Activated CD8-positive, alpha-beta memory T cell treated with anti-CD3 and anti-CD28 coated beads, Interleukin-2, amount 50 U/mL, for 4 hours (primary cell): ENCODE measurements around the gene PITX1.
"Not testable (repeated sequence)": the region's sequence is repeated elsewhere in the genome, so short reads cannot be mapped to it uniquely, and the experiment has no call there.

Source experiments
- DNase-seq: peaks from one replicate; pipeline ENCODE4 v3.0.0-alpha.2; 2020

PITX1 gene

GRCh38 chr5:135008981-135009735 lies 24.9 kb downstream of the PITX1 start:
- no peak for DNase-seq

GRCh38 chr5:135008556-135008955 lies 25.5 kb downstream of the PITX1 start:
- DNase-seq, result no peak

DNA sequence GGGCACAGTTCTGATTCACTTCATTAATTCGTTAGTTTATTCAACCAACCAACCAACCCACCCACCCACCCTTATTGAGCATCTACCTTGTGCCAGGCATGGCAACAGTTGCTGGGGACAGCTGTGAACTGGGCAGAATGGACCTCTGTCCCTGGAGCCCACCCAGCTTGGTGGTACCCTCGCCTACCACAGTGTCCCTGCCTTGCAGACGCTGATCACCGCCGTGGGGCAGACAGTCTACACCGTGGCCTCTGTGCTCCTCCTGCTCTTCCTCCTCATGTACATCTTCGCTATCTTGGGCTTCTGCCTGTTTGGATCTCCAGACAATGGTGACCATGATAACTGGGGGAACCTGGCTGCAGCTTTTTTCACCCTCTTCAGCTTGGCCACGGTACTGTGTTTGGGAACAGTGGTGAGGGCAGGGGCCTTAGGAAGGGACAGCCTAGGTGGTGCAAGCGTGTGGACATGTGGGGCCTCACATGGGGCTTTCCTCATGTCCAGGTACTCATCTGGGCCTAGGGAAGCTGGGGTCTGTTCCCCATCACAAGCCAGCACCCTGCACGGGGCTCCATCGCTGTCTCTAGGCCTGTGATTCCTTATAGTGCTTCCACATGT lies 26.2 kb downstream of the PITX1 start:
- no peak for DNase-seq

DNA sequence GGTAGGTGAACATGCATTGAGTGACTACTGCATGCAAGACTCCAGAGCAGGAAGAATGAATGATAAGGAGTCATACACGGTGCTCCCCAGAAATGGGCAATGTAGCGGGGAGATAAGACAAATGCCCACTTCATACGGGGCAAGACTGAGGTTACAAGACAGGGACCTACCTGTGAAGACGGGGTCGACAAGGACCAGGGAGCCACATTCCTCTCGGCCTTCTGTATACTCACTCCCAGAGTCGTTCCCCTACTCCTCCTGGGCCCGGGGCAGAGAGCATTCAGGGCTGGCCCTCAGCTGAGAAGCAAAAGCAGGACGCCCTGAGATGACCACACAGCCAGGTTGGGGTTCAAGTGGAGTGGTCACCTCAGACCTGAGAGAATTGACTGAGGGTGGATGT lies 26.7 kb downstream of the PITX1 start:
- no peak for DNase-seq

DNA sequence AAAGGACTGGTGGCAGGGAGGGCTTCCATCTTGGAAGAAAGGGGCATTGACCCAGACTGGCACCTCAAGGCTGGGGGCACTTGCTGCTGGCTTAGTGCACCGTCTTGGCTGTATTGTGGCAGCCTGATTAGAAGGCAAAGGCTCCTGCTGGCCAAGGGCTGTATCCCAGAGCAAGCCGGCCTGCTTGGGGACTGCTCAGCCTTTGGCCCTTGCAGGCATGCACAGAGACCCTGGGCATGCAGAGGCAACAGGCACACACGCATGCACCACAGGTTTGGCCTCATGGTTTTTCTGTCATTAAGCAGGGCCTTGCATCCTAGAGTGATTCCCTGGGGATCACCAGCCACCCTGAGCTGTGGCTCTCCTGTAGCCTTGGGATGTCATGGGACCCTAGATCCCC lies 29.0 kb downstream of the PITX1 start:
- no peak for DNase-seq

DNA sequence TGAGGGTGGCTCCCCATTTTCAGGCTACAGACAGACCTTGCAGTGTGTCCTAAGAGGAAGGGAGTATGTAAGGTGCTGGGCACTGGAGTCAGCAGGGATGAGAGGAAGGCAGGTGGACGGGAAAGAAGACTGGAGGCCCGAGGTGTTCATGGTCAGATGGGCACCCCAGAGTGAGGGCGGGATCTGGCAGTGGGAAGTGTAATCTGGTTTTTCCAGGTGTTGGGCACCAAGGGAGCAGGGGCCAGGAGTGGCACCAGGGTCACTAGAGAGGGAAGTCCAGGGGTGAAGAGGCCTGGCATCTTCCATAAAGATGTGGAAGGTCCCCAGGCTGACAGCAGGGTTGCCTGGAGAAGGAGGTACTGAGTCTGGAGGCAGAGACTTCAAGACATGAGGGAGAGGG lies 29.7 kb downstream of the PITX1 start:
- no peak for DNase-seq

DNA sequence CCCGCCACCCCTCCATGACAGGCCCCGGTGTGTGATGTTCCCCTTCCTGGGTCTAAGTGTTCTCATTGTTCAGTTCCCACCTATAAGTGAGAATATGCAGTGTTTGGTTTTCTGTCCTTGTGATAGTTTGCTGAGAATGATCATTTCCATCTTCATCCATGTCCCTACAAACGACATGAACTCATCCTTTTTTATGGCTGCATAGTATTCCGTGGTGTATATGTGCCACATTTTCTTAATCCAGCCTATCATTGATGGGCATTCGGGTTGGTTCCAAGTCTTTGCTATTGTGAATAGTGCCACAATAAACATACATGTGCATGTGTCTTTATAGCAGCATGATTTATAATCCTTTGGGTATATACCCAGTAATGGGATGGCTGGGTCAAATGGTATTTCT lies 36.0 kb downstream of the PITX1 start:
- DNase-seq, result not testable (repeated sequence)

DNA sequence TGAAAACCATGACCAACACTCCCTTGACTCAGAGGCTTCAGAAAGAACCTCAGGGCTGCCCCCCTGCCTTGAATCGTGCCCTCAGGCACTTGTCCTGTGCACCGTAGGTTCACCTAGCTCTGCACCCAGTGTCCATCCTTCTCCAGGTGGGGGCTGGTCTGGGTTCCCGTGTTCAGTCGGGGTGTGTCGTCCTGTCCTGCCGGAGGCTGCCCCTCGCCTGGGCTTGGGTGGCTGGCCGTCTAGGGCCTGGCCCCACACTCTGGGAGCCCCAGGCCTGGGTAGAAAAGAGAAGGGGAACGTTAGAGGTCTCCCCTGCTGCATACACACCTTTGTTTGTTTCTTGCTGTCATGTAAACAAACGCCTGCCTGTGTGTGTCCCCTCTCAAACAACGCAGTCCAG lies 37.0 kb downstream of the PITX1 start:
- DNase-seq, result no peak

DNA sequence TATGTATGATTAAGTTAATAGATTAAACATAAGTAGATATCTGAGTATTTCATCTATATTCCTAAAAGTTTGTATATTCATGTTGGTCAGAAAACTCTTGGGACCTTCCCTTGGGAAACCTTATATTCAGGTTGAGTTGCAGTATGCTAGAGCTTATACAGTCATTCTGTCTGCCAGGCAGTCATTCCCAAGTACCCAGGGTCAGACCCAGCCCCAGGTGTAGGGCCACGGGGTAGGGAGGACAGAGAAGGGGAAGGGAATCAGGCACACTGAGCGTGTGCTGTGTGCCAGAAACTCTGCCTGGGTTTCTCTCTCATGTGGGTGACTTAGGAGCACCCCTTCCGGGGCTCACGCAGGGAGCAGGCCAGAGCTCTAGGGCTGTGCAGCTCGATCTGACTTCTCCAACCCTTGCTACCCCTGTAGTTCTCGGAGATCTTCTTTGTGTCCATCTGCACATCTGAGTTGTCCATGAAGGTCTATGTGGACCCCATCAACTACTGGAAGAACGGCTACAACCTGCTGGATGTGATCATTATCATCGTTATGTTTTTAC lies 38.1 kb downstream of the PITX1 start:
- DNase-seq, result no peak

- no peak for DNase-seq
Observed at GRCh38 chr5:134994560-134995156, 39.4 kb downstream of the PITX1 start.

DNA sequence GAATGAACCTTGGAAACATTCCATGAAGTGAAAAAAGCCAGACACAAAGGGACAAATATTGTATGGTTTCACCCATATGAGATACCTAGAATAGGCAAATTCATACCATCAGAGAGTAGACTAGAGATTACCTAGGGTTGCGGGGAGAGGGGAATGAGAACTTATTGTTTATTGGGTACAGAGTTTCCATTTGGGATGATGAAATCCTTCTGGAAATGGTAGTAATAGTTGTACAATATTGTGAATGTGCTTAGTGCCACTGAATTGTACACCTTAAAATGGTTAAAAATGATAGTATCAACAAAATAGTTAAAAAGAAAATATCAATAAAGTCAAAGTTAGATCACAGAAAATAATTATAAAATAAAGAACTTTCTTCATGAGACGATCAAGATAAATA lies 40.9 kb downstream of the PITX1 start:
- no peak for DNase-seq

DNA sequence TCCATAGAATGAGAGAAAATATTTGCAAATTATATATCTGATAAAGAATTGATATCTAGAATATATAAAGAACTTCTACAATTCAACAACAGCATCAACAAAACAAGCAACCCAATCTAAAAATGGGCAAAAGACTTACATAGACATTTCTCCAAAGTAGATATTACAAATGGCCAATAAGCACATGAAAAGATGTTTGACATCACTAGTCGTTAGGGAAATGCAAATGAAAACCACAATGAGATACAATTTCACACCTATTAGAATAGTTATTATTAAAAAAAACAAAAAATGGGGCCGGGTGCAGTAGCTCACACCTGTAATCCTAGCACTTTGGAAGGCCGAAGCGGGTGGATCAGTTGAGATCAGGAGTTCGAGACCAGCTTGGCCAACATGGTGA lies 41.9 kb downstream of the PITX1 start:
- DNase-seq, result no peak

DNA sequence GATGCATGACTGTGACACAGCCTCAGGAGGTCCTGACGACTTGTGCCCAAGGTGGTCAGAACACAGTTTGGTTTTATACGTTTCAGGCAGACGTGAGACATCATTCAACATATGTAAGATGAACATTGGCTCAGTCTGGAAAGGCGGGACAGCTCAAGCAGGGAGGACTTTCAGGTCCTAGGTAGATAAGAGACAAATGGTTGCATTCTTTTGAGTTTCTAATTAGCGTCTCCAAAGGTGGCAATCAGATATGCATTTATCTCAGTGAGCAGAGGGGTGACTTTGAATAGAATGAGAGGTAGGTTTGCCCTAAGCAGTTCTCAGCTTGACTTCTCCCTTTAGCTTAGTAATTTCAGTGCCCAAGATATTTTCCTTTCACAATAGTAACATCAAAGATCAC lies 43.8 kb downstream of the PITX1 start:
- not testable (repeated sequence) for DNase-seq

GRCh38 chr5:134989266-134989830 lies 44.7 kb downstream of the PITX1 start:
- DNase-seq, result no peak

DNA sequence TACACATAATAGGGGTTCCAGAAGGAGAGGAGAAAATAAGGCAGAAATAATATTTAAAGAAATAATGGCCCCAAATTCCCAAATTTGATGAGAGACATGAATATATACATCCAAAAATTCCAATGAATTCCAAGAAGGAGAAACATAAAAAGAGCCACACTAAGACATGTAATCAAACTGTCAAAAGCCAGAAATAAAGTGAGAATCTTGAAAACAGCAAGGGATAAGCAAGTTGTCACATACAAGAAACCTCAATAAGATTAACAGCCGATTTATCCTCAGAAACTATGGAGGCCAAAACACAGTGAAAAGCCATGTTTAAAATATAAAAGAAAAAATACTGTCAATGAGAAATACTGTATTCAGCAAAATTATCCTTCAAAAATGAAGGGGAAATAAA lies 51.8 kb downstream of the PITX1 start:
- no peak for DNase-seq

DNA sequence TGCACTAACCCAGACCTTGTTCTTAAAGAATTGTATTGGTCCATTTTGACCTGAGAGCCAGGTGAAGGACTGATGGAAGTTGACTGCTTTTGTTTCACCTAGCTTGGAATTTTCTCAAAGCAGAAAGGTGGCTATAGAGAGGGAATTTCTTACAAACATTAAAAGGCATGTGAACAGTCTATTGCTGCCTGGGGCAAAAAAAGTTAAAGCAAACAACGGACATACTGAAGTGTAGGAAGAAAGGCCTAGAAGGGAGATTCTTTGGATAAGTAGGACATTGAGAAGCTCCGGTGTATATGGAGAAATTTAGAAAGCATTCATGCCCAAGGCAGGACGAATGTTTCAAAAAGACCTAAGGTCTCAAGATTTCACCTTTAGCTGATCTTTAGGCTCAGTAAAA lies 54.6 kb downstream of the PITX1 start:
- DNase-seq, result no peak
